NT2/D1 (cell line): Measurements from ENCODE around the gene SRGAP3.

Source experiments
- SUZ12 ChIP-seq: IDR thresholded peaks from 2 replicates; pipeline ENCODE4 v1.6.1; 2011; ENCODE audit not compliant: insufficient read length, insufficient read depth; ENCODE audit errors: extremely low read depth
- YY1 ChIP-seq: IDR thresholded peaks from 2 replicates; pipeline ENCODE4 v1.6.1; 2011; ENCODE audit not compliant: insufficient read length, insufficient read depth
- ZNF274 ChIP-seq: IDR thresholded peaks from 2 replicates; pipeline ENCODE4 v1.6.1; 2011; ENCODE audit warnings: mild to moderate bottlenecking, low read depth, low read length

DNA sequence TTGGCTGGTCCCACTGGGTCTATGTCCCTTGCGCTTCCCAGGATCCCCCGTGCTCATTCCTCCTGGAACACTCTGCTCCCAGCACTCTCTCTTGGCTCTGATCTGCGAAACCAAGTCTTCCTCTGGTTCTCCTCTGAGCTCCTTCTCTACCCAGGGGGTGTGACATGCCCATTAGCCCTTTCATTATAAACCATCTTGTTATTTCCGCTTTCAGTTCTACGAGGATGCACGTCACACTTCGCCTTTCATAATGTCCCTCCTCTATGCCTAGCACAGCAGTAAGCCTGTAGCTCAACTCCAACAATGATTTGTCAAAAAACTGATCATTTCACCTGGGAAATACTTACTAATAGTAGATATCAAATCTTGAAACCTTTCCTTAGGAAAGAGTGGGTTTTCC, 234.2 kb downstream of the SRGAP3 start:
- TF ChIP-seq ZNF274 (no peak), YY1 (no peak), SUZ12 (no peak)
